HG02852 (cell line): ENCODE results near the gene NEK9.
"Not testable (repeated sequence)": the region's sequence is repeated elsewhere in the genome, so short reads cannot be mapped to it uniquely, and the experiment has no call there.

ENCODE experiments used
- ATAC-seq: cut with Tn5 transposase; IDR thresholded peaks from one replicate; pipeline ENCODE4 v1.9.1; 2021; ENCODE audit warnings: mild to moderate bottlenecking, moderate library complexity; ENCODE audit not compliant: unreplicated experiment

The NEK9 gene

DNA sequence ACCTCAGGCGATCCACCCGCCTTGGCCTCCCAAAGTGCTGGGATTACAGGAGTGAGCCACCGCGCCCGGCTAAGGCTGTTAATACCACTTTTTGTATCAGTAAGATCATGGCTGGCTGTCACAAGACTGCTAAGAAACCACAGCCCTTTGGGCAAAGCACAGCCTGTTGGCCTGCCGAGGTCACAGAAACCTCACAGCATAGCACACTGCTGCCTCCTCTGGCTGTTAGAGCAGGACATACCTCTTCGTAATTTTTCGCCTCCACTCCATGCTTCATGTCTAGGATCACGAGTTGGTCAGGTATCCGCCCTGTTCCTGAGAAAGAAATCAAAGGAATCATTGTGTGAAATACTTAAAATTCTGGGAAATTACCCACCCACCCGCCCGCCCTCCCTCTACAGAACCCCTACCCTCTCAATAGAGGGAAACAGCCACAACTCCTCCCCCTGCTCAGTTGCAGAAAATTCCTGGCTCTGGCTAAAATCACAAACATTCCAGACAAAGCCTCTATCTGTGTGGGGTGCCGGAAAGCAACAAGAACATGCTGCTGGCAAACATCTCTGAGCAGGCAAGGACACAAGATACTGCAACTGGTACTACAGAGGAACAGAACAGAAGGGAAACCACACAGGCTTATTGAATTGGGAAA lies 20.7 kb upstream of the NEK9 start:
- no peak for ATAC-seq

DNA sequence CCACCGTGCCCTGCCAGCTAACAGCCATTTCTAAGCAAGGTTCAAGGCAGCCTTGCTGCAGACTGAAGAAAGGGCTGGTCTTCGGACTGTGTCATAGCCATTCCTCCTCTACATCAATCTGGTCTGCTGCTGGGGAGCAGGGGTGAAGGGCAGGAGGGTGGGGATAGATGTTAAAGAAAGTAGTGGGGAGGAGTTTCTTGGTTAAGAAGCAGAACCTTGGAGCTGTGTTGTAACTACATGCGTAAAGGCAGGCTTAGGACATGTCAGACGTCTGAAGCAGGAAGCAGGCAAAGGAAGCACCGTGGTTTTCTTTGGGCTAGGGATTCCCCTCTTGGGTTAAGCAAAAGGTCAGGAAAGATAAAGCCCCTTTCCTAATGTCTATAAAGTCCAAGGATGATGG lies 18.1 kb upstream of the NEK9 start:
- no peak for ATAC-seq

DNA sequence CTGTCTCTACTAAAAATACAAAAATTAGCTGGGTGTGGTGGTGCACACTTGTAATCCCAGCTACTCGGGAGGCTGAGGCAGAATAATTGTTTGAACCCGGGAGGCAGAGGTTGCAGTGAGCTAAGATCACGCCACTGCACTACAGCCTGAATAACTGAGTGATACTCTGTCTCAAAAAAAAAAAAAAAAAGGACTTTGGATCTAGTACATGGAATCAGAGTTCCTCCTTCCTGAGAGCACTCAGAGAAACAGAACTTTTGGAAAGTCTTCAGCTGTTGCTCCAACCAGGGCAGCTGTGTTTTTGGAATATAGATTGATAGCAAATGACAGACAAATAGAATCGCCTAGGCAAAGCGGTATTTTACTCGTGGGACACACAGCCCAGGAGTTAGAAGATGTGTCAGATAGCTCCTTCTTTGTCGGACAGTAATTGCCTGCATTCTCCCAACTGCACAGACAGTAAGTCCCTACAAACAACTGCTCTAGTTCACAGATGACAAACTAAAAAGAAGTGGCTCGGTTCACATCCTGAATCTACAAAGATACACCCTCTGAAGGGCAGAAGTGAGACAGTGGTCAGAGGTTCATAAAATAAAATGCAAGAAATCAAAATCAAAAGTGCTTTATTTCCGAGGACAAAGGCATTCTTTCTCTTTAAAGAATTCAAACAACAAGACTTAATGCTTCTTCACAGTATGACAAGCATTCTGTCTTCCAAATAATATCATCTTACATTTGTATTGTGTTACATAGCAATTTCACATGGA lies 17.1 kb upstream of the NEK9 start:
- ATAC-seq = no peak

DNA sequence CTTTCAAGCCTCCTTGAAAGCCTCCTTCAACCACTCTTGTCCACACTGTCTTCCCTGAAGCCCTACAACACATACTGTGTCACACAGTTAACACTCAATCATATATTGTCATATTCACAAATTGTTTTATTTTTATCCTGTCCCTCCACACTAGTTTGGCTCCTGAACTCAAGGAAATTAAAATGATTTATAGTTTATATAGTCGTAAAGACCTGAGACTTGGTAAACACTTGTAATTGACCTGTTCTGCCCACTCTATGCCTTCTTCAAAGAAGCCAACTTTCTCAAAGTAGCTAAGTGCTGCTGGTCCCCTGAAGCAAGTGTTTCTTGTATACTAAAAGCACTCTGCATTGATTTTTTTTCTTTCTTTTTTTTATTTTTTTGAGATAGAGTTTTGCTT lies 15.6 kb upstream of the NEK9 start:
- ATAC-seq = no peak

DNA sequence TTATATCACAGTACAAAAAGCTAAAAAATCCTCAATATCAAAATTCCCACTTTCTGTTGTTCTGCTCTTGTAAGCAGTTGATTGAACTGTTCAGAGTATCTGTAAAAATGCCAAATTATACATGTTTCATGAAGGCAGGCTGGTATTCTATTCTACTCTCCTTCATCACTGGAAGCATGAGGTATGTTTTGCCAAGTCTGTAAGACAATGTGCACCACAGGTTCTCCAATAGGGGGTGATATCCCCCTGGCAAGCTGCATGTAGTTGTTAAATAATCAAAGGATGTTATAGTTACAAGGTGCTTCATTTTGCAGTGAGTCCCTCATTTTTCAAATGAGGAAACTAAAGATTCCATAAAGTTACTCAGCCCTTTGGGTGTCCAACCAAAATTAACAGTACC lies 15.1 kb upstream of the NEK9 start:
- ATAC-seq = no peak

DNA sequence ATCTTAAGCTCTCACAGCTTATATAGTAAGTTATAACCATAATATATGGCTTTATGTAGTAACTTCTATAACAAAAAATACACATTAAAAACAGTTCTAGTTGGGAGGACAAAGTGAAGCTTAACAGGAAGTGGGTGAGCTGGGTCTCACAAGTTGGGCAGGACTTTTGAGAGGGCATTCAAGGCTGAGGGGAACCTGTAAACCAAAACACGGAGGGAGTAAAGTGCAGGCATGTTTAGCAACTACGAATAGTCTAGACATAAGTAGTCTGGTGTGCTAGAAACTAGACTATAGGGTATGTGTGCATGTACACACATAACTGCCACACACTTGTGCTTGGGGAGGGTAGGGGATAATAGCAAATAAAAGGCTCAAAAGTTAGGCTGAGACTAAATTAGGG lies 14.2 kb upstream of the NEK9 start:
- no peak for ATAC-seq

DNA sequence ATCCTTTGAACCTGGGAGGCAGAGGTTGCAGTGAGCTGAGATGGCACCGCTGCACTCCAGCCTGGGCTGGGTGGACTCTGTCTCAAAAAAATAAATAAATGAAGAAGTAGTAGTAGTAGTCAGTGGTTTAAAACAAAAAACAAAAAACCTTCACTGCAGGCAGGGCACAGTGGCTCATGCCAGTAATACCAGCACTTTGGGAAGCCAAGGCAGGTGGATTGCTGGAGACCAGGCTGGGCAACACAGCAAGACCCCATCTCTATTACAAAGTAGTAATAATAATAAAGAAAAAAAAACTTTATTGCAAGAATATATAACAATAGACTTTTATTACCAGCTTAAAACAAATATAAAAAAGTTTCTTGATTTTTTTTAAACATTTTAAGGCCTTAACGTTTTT lies 13.8 kb upstream of the NEK9 start:
- ATAC-seq = no peak

DNA sequence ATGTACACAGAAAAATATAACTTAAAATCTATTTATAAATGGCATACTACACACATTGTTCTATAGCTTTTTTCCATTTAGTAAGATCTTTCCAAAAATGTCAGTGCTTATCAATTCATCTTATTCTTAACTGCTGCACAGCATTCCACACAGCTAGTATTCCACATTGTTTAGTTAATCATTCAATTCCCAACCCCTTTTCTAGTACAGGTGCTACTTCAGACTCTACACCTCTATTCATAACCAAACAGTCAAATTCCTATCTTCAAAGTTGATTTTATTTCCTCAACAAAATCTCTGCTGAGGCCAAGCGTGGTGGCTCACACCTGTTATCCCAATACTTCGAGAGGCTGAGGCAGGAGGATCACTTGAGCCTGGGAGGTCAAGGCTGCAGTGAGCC lies 12.3 kb upstream of the NEK9 start:
- ATAC-seq = no peak

DNA sequence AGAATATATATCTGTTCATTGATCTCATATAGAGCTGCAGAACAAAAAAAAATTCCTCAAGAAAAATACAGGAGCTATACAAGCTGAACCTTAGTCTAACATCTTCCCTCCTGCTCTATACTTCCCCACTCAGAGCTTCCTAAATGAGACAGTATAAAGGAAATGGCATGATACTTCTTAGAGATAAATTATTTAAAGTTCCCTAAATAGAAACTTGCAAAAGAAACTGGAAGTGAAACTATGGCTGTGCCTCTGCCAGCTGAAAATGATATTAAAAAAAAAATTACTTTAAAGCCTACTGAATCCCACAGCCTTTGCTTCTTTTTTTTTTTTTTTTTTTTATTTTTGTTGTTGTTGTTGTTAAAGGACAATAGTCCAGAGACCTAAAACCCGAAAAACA lies 11.6 kb upstream of the NEK9 start:
- ATAC-seq = no peak

DNA sequence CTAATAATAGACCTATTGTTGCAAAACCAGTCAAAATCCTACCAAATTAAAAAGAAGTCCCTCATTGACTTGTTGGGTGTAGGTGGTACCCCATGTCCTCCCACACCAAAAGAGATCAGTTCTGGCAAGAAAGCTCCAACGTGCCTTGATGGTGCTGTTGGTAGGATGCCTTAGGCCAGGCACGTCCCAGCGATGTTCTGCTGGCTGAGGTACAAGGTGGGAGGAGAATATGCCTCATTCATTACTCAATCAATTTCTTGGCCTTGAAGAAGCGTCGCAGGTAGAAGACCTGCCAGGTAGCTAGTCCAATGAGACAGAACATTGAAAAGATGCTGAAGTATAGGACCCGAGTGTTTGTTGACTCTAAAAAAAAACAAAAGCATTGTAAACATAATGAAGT lies 7.8 kb upstream of the NEK9 start:
- no peak for ATAC-seq

DNA sequence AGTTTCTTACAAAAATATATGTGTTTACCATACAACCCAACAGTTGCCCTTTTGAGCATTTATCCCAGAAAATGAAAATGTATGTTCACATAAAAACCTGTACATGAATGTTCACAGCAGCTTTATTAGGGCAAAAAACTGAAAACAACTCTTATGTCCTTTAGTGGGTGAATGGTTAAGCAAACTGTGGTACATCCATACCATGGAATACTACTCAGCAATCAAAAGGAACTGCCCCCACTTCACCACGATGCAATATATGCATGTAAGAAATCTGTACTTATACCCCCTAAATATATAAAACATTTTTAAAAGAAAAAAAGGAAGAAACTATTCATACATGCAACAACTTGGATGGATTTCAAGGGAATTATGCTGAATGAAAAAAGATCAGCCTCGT lies 6.7 kb upstream of the NEK9 start:
- no peak for ATAC-seq

DNA sequence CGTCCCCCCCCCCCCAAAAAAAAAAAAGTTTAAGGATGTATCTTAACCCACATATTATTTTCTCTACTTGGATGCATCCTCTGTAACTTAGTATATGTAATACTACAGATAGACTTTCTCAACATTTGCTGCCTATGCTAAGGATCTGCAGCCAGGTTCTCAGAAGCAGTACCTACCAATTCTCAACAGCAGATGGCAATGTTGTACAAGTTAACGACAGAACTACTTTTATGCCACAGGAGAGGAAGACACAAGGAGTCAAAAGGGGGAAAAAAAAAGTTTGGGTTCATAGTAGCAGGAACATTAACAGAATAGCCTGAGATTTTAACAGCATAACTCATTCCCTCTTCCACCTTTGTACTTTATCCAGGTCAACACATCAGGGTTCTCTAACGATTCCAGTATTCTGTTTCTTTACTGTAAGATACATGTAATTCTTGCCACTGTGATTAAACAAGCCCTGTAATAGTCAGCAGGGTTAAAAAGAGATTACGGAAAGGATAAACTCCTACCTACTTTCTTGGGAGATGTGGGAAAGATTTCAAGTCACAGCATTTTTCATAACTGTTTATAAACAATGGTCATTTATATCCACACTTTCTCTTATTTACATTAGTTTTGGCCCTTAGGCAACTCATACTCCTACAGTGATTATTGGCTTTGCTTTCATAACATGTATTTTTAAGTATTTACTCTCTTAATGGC lies 5.7 kb upstream of the NEK9 start:
- ATAC-seq = no peak

DNA sequence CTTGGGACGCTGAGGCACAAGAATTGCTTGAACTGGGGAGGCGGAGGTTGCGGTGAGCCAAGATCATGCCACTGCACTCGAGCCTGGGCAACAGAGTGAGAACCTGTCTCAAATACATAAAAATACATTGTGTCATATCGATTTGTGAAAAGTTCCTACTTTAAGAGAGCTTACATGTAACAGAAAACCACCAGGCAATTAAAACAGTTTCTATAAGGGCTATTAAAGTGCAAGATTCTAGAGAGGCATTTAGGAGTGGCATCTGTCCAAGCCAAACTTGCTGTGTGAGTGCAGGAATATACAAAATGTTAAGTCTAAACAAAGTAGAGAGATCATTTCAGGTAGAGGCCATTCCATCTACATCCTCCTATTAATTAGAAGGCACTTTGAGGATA lies 1.7 kb upstream of the NEK9 start:
- no peak for ATAC-seq

DNA sequence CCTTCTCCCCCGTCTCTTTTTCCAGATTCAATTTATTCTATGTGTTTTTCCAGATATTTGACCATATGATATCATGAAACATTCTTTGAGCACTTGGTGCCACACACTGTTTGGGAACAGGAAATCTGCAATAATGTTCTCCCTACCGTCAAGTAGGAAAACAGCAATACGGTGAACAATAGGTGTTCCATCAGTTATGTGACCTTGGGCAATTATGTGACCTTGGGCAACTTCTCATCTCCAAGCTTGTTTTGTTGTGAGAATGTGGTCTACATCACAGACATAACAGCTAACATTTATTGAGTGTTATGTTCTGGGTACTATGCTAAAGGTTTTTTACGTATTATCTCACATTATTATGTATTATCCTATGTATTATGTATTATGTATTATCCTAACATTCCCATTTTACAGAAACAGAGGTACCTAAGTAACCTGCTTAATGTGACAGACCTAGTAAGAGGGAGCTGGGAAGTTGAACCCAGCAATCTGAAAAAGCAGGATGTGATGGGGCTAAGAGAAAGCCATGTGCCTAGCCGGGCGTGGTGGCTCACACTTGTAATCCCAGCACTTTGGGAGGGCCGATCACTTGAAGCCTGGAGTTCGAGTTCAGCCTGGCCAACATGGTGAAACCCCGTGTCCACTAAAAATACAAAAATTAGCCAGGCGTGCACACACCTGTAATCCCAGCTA lies 1.2 kb upstream of the NEK9 start:
- ATAC-seq = no peak

DNA sequence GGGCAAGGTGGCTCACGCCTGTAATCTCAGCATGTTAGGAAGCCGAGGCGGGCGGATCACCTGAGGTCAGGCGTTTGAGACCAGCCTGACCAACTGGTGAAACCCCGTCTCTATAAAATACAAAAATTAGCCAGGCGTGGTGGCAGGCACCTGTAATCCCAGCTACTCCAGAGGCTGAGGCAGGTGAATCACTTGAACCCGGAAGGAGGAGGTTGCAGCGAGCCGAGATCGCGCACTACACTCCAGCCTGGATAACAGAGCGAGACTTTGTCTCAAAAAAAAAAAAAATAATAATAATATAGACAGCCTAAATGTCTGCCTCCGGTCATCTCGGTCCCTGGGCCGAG lies 599 bp upstream of the NEK9 start:
- not testable (repeated sequence) for ATAC-seq

DNA sequence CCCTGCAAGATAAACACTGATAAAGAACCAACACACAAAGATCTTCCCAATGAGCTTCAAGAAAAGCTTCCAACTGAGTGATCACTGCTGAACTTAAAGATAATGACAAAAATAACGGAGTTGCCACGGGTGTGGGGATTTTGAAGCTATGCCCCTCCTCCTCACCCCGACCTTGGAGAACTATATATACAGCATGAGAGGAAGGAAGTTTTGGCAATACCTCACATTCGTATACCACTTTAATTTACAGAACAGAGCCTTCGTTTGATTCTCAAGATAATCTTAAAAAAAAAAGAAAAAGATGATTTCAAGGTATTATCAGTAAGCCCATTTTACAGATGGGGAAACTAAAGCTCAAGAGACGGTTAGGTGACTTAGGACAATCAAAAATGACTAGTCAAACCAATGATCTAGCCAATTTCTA lies 715 bp downstream of the NEK9 start:
- ATAC-seq = no peak

DNA sequence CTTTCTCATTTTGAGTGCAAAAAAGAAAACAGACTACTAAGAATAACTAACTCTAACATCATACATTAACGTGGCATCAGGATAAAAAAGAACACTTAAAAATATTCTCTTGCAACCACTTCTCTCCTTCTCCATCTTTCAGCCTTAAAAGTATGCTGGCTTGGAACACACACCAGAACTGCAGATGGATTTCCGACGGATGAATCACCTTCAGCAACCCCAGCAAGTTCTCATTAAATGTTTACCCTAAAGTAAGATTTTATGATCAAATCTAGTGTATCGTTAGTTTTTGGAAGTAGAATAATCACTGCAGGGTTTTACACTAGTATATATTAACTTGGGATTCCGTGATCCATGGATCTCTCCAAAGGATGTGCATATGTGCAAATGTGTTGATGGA lies 1.2 kb downstream of the NEK9 start:
- ATAC-seq = no peak

DNA sequence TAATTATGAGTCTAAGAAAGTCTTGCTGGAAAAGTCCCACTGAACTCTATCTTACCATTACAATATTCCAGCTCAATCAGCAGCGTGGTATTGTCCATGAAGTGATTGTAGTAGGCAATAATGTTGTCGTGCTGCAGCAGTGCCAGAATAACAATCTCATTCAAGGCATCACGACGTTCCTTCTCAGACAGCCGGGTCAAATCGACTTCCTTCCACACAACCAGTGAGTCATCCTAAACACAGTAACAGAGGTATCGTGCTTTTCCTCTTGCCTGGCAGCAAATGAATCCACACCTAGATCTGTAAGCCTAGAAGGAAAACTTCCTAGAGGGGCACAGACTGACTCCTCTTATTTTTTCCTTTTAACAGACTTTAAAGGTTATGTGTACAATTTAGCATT lies 2.9 kb downstream of the NEK9 start:
- ATAC-seq = no peak

DNA sequence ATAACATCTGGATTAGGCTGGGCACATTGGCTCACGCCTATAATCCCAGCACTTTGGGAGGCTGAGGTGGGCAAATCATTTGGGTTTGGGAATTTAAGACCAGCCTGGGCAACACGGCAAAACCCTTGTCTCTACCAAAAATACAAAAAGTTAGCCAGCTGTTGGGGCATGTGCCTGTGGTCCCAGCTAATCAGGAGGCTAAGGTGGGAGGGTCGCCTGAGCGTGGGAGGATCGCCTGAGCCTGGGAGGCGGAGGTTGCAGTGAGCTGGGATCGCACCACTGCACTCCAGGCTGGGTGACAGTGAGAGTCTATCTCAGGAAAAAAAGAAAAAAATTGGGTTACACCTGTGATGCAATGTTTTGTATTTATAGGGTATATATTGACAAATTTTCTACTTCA lies 5.3 kb downstream of the NEK9 start:
- ATAC-seq = no peak

DNA sequence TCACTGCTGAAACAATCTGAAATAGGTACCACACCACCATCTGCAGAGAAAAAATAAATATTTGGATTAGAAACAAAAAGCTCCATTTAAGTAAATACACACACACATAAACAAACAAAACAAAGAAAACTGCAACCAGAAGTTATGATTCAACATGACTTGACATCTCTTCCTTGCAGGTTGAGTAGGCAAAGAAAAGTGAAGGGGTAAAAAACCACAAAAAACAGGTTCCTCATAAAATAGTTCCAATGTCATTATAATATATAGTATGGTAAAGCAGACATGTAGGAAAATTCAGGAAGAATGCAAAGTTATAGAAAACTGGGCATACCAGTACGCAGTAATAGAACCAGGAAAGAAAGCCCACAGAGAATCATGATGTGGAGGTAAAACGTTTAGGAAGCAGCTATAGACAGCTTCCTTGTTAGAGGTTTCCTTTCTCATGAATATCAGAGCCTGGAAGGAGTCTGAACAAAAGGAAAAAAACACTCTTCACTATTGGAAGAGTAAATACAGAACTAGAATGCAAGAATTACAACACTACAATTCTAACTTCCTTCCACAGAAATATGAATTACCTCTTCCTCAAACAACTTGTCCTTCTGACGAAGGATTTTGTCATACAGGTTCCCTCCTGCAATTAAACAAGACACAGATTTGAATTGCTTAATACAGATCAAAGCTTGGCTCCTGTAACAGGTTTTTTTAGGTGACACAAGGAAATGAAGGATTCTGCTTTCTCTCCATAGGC lies 6.1 kb downstream of the NEK9 start:
- ATAC-seq = no peak

DNA sequence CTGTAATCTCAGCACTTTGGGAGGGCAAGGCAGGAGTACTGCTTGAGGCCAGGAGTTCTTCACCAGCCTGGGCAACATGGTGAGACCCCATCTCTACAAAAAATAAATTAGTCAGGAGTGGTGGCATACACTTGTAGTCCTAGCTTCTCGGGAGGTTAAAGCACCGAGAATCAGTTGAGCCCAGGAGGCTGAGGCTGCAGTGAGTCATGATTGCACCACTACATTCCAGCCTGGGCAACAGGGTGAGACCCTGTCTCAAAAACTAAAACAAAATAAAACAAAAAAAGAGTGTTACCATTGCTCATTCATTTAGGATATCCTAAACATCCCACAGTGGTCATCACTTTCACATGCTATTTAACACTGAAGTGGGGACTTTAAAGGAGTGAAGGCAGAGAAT lies 7.8 kb downstream of the NEK9 start:
- no peak for ATAC-seq
